Cerebellar nuclear complex (tissue), 1 donor: ENCODE measurements around the gene ZNF488.
"Not testable (repeated sequence)": the region's sequence is repeated elsewhere in the genome, so short reads cannot be mapped to it uniquely, and the experiment has no call there.

ENCODE experiments used
- DNase-seq, 2 experiments: peaks; one replicate each; lab custom pipeline; 2025; lab: John Stamatoyannopoulos, UW

Gene ZNF488

DNA sequence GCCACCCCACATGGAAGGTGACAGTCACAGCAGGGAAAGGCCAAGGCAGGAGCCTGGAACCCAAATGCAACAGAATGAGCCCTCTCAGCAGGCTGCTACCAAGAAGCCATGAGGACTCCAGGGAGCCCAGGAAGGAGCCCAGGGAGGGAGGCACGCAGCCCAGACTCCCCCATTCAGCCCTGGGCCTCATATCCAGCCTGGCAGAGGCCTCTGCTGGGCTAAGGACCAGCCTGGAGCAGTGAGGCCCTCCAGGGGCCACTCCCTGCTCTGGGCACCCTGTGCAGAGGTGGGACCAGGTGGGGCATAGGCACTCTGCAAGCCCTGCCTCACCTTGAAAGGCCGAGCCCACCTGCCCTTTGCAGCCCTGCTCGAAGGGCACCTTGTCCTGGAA is 25.8 kb upstream of the ZNF488 start:
- no peak for DNase-seq

DNA sequence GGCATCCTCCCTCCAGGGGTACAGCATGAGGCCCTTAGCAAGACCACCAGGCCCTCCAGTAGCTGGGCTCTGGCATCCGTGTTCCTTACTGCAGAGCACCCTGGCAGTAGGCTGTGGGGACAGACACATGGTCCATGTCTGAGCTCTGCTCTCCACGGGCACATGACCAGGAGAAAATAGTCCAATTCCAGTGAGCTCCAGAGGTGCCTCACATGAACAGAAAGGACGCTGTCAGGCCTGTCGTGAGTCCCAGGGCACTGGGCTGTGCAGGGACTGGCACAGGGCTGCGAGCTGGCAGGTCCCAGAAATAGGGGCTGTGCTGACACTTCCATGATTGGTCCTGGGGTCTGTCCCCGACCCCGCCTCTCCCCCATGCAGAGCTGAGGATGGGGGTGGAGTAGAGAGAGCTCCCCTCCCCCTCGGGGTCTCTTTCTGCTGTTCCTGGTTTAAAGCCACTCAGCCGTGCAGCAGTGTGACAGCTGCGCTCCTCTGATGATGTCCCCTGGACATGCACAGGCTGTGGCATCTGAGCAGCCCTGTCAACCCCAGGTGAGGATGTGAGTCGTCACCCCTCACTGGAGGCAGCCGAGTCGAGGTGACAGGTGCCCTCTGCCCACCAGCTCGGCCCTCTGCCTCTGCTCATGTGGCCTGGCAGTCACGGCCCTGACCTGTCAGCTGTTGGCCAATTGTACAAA is 25.2 kb upstream of the ZNF488 start:
- DNase-seq, result no peak

GRCh38 chr10:47408606-47409005 is 24.5 kb upstream of the ZNF488 start:
- DNase-seq, result no peak

GRCh38 chr10:47406870-47407691 is 23.0 kb upstream of the ZNF488 start:
- DNase-seq, result no peak

- DNase-seq, result no peak
Observed at GRCh38 chr10:47406548-47406869, 22.4 kb upstream of the ZNF488 start.

DNA sequence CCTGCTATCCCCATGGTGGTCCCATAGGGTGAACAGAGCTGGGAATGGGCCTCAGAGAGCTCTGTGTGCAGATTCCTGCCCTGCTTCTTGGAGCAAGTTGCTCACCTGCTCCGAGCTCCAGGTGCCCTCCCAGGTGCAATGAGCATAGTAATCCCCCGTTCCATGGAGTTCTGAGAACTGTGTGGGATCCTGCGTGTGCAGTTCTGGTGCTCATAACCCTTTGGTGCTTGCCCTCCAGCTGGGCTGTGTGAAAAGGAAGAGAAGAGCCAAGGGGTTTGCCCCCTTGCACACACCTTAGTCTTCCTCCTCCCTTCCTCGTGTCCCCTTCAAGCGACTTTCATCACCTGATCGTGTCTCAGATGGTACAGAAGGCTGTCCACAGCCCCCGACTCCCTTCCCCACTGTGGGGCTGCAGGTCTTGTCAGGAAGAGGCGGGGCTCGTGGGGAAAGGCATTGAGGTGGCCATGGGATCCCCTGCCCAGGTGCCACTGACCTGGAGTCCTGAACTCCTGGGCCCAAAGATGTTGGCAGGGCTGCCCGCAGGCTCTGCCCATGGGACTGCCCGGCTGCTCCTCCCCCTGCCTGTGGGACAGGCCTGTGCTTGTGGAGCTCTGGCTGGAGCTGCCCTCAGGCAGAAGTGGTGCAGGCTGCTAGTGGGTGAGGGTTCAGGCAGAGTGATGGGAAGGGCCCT is 21.9 kb upstream of the ZNF488 start:
- DNase-seq, result no peak

DNA sequence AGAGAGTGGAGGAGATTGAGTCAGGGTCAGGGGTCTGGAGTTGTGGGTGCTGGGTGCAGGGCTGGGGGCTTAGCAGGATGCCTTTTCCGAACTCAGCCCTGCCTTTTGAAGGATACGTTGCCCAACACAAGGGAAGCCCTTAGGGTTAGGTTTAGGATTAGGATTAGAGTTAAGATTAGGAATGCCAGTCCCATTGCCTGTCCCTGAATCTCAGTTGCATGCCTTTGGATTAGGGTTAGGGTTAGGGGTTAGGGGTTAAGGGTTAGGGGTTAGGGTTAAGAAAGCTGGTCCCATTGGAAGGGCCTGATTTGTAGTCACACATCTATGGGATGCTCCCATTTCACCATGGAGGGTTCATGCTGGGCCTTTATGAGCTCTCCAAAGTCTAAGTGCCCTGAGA is 20.8 kb upstream of the ZNF488 start:
- DNase-seq, result no peak

DNA sequence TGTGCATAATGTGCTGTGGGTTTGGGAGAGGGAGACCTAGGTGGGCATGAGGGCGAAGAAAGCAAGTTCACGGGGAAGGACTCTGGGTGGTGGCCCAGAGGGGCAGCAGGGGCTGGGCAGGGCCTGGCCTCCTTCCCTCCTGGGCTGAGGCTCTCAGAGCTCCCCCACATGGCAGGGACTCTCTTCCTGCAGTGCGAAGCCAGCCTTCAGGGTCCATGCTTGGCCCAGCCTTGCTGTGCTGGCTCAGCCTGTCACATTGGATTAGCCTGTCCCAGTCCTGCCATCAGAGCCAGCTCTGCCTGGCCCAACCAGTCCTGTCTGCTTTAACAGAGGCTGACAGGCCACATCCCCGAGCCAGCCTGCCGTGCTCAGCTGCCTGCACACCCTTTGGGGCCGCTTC is 20.4 kb upstream of the ZNF488 start:
- DNase-seq, result no peak

GRCh38 chr10:47403446-47404318 is 19.6 kb upstream of the ZNF488 start:
- DNase-seq, result no peak

- no peak for DNase-seq
Observed at GRCh38 chr10:47402641-47403301, 18.7 kb upstream of the ZNF488 start.

- no peak for DNase-seq
Observed at GRCh38 chr10:47401874-47402640, 18.0 kb upstream of the ZNF488 start.

DNA sequence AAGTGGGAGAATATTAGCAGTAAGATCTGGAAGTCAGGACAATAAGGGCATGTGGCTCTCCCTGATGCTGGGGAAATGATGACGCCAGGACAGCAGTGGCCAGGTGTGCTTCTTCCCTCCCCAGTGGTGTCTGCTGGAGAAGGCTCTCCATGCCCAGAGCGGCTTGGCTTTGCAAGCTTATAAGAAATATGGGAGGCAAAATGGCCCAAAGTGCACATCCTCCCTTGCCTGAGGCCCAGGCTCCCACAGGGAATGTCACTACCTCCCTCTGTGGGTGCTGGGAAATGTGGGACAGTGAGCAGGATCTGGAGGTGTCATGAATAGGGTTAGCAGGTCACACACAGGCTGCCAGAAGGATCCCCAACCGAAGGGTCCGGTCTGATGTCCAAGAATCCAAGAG is 17.1 kb upstream of the ZNF488 start:
- DNase-seq, result no peak

GRCh38 chr10:47400786-47401185 is 16.7 kb upstream of the ZNF488 start:
- no peak for DNase-seq

GRCh38 chr10:47400251-47400650 is 16.2 kb upstream of the ZNF488 start:
- no peak for DNase-seq

DNA sequence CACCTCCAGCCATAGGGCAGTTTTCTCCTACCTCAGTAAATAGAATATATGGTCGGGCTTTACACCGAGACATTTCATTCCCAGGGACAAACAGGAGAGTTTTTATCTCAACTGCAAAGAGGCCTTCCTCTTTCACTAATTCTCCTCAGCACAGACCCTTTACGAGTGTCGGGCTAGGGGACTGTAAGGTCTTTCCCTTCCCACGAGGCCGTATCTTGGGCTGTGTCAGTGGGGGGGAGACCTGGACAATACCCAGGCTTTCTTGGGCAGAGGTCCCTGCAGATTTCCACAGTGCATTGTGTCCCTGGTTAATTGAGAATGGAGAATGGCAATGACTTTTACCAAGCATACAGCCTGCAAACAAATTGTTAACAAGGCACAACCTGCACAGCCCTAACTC is 13.2 kb upstream of the ZNF488 start:
- DNase-seq, result no peak

DNA sequence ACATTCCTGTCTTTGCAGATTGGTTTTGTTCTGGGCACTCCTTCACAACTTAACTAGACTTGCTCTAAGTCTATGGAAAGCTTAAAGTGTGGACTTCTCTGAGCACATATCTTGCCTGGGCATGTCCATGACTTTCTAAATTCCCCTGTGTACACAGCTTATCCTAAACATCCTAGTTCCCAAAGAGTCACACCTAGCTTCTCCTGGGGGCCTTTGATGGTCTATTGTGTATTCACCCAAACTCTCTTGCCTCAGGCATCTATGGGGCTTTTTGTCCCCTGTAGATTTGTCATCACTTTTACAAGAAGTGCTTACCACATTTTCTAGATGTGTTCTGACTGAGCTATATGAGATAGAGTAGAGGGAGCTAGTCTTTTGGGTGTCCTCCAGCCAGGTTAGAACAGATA is 12.2 kb upstream of the ZNF488 start:
- DNase-seq, result no peak

GRCh38 chr10:47389619-47390018 is 5.5 kb upstream of the ZNF488 start:
- no peak for DNase-seq

GRCh38 chr10:47388879-47389278 is 4.8 kb upstream of the ZNF488 start:
- DNase-seq, result no peak

DNA sequence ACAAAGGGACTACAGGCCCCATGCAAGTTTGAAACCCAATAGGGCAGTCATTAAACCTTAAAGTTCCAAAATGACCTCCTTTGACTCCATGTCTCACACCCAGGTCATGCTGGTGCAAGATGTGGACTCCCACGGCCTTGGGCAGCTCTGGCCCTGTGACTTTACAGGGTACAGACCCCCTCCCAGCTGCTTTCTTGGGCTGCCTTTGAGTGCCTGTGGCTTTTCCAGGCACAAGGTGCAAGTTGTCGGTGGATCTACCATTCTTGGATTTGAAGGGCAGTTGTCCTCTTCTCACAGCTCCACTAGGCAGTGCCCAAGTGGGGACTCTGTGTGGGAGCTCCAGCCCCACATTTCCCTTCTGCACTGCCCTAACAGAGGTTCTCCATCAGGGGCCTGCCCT is 2.0 kb upstream of the ZNF488 start:
- DNase-seq, result not testable (repeated sequence)

GRCh38 chr10:47383261-47384147 is 589 bp downstream of the ZNF488 start:
- no peak for DNase-seq
